ENCODE data around the gene PIP5K1B. TPM values are rescaled to one million over a fixed set of nuclear protein-coding genes. Genes with fewer than 3 reads are reported as not detected.

PIP5K1B gene
- total RNA-seq, 1 experiment from 2014 or later = 5.2 TPM

GRCh38 chr9:68800836-68801235 is 95.8 kb downstream of the PIP5K1B start:
- no peak for DNase-seq (ENCODE audit: low spot score)
- ChIA-PET POLR2A (no interaction called here), CTCF (no interaction called here)
- Mint-ChIP-seq H3K9me3 (no peaks in the 10 kb centered on the region), H3K27me3 (ENCODE audit: low read depth) (no peaks in the 10 kb centered on the region), H3K4me3 (no peak overlapping the region), H3K36me3 (no peaks in the 10 kb centered on the region), H3K27ac (no peak overlapping the region), H3K4me1 (peaks cover 7% of the 10 kb centered on the region)
- TF ChIP-seq NFATC4 (CRISPR knock-in tag; IDR thresholded peaks at IDR 0.05) (no peak), ZSCAN18 (CRISPR knock-in tag; IDR thresholded peaks at IDR 0.05) (no peak), MXD4 (CRISPR knock-in tag; IDR thresholded peaks at IDR 0.05; ENCODE audit: borderline replicate concordance) (no peak), MYBL2 (CRISPR knock-in tag; IDR thresholded peaks at IDR 0.05) (no peak), FOXK1 (CRISPR knock-in tag; IDR thresholded peaks at IDR 0.05) (no peak), JAZF1 (CRISPR knock-in tag; IDR thresholded peaks at IDR 0.05) (no peak), TEAD1 (CRISPR knock-in tag; IDR thresholded peaks at IDR 0.05) (no peak), TP53 (CRISPR knock-in tag; IDR thresholded peaks at IDR 0.05) (no peak), MLX (CRISPR knock-in tag; IDR thresholded peaks at IDR 0.05) (no peak), NFE2L1 (CRISPR knock-in tag; IDR thresholded peaks at IDR 0.05) (no peak), ELF4 (CRISPR knock-in tag; IDR thresholded peaks at IDR 0.05; ENCODE audit: low read depth) (no peak), JUN (CRISPR knock-in tag; IDR thresholded peaks at IDR 0.05) (no peak), SOX15 (CRISPR knock-in tag; IDR thresholded peaks at IDR 0.05) (no peak), ZNF232 (CRISPR knock-in tag; IDR thresholded peaks at IDR 0.05) (no peak)
- TF ChIP-seq, protein P1, sequence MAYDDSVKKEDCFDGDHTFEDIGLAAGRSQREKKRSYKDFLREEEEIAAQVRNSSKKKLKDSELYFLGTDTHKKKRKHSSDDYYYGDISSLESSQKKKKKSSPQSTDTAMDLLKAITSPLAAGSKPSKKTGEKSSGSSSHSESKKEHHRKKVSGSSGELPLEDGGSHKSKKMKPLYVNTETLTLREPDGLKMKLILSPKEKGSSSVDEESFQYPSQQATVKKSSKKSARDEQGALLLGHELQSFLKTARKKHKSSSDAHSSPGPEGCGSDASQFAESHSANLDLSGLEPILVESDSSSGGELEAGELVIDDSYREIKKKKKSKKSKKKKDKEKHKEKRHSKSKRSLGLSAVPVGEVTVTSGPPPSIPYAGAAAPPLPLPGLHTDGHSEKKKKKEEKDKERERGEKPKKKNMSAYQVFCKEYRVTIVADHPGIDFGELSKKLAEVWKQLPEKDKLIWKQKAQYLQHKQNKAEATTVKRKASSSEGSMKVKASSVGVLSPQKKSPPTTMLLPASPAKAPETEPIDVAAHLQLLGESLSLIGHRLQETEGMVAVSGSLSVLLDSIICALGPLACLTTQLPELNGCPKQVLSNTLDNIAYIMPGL (CRISPR knock-in tag; IDR thresholded peaks at IDR 0.05) = no peak
- TF ChIP-seq, protein P2, sequence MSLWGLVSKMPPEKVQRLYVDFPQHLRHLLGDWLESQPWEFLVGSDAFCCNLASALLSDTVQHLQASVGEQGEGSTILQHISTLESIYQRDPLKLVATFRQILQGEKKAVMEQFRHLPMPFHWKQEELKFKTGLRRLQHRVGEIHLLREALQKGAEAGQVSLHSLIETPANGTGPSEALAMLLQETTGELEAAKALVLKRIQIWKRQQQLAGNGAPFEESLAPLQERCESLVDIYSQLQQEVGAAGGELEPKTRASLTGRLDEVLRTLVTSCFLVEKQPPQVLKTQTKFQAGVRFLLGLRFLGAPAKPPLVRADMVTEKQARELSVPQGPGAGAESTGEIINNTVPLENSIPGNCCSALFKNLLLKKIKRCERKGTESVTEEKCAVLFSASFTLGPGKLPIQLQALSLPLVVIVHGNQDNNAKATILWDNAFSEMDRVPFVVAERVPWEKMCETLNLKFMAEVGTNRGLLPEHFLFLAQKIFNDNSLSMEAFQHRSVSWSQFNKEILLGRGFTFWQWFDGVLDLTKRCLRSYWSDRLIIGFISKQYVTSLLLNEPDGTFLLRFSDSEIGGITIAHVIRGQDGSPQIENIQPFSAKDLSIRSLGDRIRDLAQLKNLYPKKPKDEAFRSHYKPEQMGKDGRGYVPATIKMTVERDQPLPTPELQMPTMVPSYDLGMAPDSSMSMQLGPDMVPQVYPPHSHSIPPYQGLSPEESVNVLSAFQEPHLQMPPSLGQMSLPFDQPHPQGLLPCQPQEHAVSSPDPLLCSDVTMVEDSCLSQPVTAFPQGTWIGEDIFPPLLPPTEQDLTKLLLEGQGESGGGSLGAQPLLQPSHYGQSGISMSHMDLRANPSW (CRISPR knock-in tag; conservative IDR thresholded peaks at IDR 0.05; ENCODE audit: low read depth) = no peak
- TF ChIP-seq, protein P3, sequence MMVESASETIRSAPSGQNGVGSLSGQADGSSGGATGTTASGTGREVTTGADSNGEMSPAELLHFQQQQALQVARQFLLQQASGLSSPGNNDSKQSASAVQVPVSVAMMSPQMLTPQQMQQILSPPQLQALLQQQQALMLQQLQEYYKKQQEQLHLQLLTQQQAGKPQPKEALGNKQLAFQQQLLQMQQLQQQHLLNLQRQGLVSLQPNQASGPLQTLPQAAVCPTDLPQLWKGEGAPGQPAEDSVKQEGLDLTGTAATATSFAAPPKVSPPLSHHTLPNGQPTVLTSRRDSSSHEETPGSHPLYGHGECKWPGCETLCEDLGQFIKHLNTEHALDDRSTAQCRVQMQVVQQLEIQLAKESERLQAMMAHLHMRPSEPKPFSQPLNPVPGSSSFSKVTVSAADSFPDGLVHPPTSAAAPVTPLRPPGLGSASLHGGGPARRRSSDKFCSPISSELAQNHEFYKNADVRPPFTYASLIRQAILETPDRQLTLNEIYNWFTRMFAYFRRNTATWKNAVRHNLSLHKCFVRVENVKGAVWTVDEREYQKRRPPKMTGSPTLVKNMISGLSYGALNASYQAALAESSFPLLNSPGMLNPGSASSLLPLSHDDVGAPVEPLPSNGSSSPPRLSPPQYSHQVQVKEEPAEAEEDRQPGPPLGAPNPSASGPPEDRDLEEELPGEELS (CRISPR knock-in tag; IDR thresholded peaks at IDR 0.05) = no peak
- TF ChIP-seq, protein P4, sequence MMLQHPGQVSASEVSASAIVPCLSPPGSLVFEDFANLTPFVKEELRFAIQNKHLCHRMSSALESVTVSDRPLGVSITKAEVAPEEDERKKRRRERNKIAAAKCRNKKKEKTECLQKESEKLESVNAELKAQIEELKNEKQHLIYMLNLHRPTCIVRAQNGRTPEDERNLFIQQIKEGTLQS (CRISPR knock-in tag; conservative IDR thresholded peaks at IDR 0.05) = no peak
- TF ChIP-seq, protein P5, sequence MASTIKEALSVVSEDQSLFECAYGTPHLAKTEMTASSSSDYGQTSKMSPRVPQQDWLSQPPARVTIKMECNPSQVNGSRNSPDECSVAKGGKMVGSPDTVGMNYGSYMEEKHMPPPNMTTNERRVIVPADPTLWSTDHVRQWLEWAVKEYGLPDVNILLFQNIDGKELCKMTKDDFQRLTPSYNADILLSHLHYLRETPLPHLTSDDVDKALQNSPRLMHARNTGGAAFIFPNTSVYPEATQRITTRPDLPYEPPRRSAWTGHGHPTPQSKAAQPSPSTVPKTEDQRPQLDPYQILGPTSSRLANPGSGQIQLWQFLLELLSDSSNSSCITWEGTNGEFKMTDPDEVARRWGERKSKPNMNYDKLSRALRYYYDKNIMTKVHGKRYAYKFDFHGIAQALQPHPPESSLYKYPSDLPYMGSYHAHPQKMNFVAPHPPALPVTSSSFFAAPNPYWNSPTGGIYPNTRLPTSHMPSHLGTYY (CRISPR knock-in tag; IDR thresholded peaks at IDR 0.05) = no peak
- ATAC-seq = no peak

Measured in WTC11 (cell line).